ENCODE measurements around the gene MGAT4A. TPM values are rescaled to one million over a fixed set of nuclear protein-coding genes. Genes with fewer than 3 reads are reported as not detected.
A peak's percentile ranks its signal among the peaks of the same experiment; 100 is the strongest.

The MGAT4A gene
- total RNA-seq, 1 donor from 2014 or later: 6.9 TPM

GRCh38 chr2:98579926-98580325 lies 151.0 kb downstream of the MGAT4A start:
- ATAC-seq (no peak), DNase-seq (ENCODE audit: low spot score) (peak; percentile 22)

GRCh38 chr2:98578231-98578630 lies 152.7 kb downstream of the MGAT4A start:
- ATAC-seq: no peak
- peak; percentile 26 for DNase-seq (ENCODE audit: low spot score)

- DNase-seq (ENCODE audit: low spot score) (peak; percentile 26), ATAC-seq (no peak)
Measured at GRCh38 chr2:98577313-98577712, 153.6 kb downstream of the MGAT4A start.

- no peak for DNase-seq (ENCODE audit: low spot score)
Measured at GRCh38 chr2:98576666-98577312, 154.1 kb downstream of the MGAT4A start.

GRCh38 chr2:98573426-98573825 lies 157.5 kb downstream of the MGAT4A start:
- DNase-seq (ENCODE audit: low spot score) (no peak), ATAC-seq (no peak)

More at GRCh38 chr2:98576666-98577312, 154.1 kb downstream of the MGAT4A start:
- no peak for ATAC-seq

- DNase-seq (ENCODE audit: low spot score) (no peak), ATAC-seq (no peak)
Measured at GRCh38 chr2:98572676-98573075, 158.3 kb downstream of the MGAT4A start.

- DNase-seq (ENCODE audit: low spot score) (no peak), ATAC-seq (no peak)
Measured at GRCh38 chr2:98572211-98572610, 158.7 kb downstream of the MGAT4A start.

- ATAC-seq (no peak), DNase-seq (ENCODE audit: low spot score) (no peak)
Measured at GRCh38 chr2:98571796-98572195, 159.1 kb downstream of the MGAT4A start.

- ATAC-seq (no peak), DNase-seq (ENCODE audit: low spot score) (no peak)
Measured at GRCh38 chr2:98571121-98571701, 159.7 kb downstream of the MGAT4A start.

GRCh38 chr2:98570356-98570755 lies 160.6 kb downstream of the MGAT4A start:
- DNase-seq (ENCODE audit: low spot score) (no peak), ATAC-seq (no peak)

- DNase-seq (ENCODE audit: low spot score) (no peak), ATAC-seq (no peak)
Measured at GRCh38 chr2:98569915-98570314, 161.0 kb downstream of the MGAT4A start.

GRCh38 chr2:98569197-98569793 lies 161.6 kb downstream of the MGAT4A start:
- peak; percentile 71 for ATAC-seq
- no peak for DNase-seq (ENCODE audit: low spot score)

Other genes with a start within 250 kb of the MGAT4A start
- 21.2 TPM for gene COA5, start 122.6 kb downstream of the MGAT4A start, total RNA-seq
- gene UNC50, start 122.5 kb downstream of the MGAT4A start, total RNA-seq: 18.3 TPM
- 0.30 TPM for gene CRACDL, start 205.1 kb upstream of the MGAT4A start, total RNA-seq